Activated CD4-positive, alpha-beta T cell treated with anti-CD3 and anti-CD28 coated beads for 48 hours (primary cell): ENCODE measurements around the gene RGCC.
"Not testable (repeated sequence)": the region's sequence is repeated elsewhere in the genome, so short reads cannot be mapped to it uniquely, and the experiment has no call there.

ENCODE experiments used
- DNase-seq: peaks from one replicate; pipeline ENCODE4 v3.0.0-alpha.2; 2020

RGCC gene

GRCh38 chr13:41456768-41457588 is at the start of gene RGCC:
TSS of gene RGCC (plus strand) at chr13:41457550. CDS start at chr13:41457708, 158 bp downstream.
- peak; percentile 95 for DNase-seq

DNA sequence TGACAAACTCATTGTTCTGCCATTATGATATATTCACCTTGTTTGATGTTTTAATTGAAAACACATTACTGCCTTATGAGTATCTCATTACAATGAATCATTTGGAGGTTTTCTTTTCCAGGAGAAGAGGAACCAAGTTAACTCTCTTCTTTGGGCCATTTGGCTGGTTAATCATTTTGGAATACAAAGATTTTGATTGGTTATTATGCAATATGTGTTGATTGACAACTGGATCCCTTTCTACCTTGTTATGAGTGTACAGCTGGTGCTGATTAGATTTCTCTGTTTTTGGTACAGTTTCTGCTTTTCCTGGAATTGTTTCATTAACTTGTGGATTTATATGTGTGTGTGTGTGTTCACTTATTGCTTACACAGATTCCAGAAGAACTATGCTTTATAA is 49.2 kb upstream of the RGCC start:
- no peak for DNase-seq

- DNase-seq, result no peak
These were observed 48.6 kb upstream of the RGCC start for GRCh38 chr13:41408746-41409145.

GRCh38 chr13:41409611-41410010 is 47.7 kb upstream of the RGCC start:
- DNase-seq, result no peak

- no peak for DNase-seq
These were observed 46.3 kb upstream of the RGCC start for GRCh38 chr13:41411060-41411459.

- DNase-seq, result no peak
These were observed 45.8 kb upstream of the RGCC start for GRCh38 chr13:41411522-41411921.

- DNase-seq, result no peak
These were observed 43.5 kb upstream of the RGCC start for GRCh38 chr13:41413872-41414271.

DNA sequence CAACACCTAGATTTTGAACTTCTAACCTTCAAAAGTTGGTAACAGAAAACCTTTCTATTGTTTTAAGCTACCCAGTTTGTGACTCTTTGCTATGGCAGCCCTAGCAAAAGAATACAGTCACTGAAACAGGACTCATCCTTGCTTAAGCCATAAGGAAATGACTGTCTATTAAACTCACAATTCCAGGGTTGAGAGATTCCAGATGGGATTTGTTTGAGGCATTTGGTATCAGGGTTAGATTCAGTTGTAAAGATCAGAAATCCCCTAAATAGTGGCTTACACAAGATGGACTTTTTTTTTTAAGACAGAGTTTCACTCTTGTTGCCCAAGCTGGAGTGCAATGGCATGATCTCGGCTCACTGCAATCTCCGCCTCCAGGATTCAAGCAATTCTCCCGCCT is 41.1 kb upstream of the RGCC start:
- no peak for DNase-seq

- DNase-seq, result no peak
These were observed 39.3 kb upstream of the RGCC start for GRCh38 chr13:41418027-41418426.

DNA sequence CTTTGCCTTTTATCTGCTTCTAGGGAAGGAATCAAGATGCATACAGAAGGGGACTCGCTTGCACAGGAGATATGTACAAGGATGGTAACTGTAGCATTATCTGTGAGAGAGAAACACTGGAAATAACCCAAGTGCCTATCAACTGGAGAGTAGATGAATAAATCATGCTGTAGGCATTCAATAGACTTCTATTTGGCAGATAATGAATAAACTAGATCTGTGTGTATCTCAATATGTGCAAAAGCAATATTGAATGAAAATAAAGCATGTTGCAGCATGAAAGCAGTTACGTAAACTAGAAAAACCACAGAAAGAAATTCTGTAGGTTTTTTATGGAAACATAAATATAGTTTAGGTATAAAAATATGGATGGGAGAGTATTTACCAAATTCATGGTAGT is 38.6 kb upstream of the RGCC start:
- DNase-seq, result no peak

- DNase-seq, result no peak
These were observed 38.1 kb upstream of the RGCC start for GRCh38 chr13:41419206-41419605.

DNA sequence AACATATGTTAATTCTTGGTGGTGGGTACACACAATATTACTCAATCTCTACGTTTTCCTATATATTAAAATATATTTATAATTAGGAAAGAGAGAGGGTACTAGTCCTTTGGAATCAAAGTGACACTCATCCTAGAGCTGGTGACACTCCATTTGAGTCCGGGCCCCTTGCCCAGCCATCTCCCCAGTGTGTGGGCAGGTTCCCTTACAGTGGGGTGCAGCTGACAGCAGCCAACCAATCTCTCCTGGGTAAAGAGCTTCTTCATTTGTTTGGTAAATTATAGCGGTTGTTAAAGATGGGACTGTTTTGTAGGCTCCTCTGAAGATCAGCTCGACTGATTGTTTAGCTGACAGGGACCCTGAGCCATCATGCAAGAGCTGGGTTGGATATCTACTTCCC is 37.2 kb upstream of the RGCC start:
- DNase-seq, result no peak

GRCh38 chr13:41421330-41421729 is 36.0 kb upstream of the RGCC start:
- DNase-seq, result not testable (repeated sequence)

DNA sequence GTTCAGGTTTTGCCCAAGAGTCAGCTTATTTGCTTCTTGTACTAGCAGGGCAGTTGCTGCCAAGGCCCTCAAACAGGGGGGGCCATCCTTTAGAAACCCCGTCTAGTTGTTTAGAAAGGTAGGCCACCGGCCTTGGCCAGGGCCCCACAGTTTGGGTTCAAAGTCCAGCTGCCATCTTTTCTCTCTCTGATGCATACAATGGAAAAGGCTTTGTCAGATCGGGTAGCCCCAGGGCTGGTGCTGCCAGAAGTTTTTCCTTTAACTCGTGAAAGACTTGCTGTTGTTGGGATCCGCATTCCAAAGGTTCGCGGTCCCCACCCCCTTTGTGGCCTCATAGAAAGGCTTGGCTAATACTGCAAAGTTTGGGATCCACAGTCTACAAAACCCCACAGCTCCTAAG is 35.4 kb upstream of the RGCC start:
- DNase-seq, result not testable (repeated sequence)

DNA sequence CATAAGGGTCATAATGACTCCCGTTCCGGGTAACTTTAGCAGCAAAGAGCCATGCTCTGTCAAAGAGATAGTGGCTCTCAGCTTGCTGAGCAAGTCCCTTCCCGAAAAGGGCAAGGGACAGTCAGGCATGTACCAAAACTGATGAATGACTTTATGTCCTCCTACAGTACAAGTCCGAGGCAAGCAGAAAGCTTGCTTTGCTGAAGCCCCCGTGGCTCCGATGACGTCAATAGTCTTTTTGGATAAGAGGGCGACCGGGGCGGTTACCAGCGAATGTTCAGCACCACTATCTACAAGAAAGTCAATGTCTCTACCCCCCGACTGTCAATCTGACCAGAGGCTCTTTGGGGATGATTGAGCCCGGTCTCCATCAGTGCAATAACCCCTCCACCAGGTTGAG is 34.1 kb upstream of the RGCC start:
- not testable (repeated sequence) for DNase-seq

GRCh38 chr13:41424675-41425074 is 32.7 kb upstream of the RGCC start:
- not testable (repeated sequence) for DNase-seq

DNA sequence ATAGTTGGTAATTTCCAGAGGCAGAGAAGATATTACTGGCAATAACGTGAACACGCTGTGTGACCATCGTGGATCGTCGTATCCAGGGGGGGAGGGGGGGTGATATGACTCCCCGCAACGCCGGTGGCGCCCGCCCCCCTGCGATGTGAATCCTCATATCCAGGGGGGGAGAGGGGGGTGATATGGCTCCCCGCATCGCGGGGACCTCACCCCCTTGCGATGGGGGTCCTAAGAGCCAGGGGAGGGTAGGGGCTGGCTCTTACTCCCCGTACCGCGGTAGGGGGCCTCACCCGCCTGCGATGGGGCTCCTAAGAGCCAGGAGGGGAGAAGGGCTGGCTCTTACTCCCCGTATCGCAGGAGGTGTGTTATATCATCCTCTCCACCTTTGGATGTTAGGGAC is 31.3 kb upstream of the RGCC start:
- no peak for DNase-seq

DNA sequence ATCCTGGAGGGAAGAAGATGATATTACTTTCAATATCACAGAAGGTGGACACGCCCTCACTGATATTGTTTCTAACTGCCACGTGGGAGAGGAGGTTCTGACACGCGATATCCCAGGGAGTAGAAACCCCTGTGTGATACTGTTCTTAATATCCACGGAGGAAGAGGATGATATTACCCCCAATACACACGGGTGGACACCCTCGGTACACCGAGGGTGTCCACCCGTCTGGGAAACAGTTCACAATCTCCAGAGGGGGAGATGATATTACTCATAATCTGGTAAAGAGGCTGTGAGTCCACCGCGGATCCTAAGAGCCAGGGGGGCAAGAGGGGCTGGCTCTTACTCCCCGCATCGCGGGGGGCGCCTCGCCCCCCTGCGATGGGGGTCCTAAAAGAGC is 29.7 kb upstream of the RGCC start:
- DNase-seq, result no peak

GRCh38 chr13:41428155-41428554 is 29.2 kb upstream of the RGCC start:
- peak; percentile 58 for DNase-seq

- DNase-seq, result not testable (repeated sequence)
These were observed 23.3 kb upstream of the RGCC start for GRCh38 chr13:41434030-41434429.

GRCh38 chr13:41434831-41435520 is 22.4 kb upstream of the RGCC start:
- DNase-seq, result no peak

- DNase-seq, result no peak
These were observed 13.4 kb upstream of the RGCC start for GRCh38 chr13:41443969-41444368.

DNA sequence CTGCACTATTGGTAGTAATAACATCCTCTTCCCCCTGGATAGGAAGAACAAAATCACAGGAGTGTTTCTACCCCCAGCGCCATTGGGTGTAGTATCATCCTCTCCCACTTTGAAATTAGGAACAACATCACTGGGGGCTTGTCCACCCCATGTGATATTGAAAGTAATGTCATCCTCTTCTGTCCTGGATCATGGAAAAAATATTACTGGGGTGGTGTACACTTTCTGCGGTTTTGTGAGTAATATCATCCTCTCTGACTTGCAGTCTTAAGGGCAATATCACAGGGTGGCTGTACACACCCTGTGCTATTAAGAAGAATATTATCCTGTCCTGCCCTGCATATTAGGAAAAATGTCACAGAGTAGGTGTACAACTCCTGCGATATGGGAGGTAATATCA is 4.9 kb upstream of the RGCC start:
- no peak for DNase-seq

DNA sequence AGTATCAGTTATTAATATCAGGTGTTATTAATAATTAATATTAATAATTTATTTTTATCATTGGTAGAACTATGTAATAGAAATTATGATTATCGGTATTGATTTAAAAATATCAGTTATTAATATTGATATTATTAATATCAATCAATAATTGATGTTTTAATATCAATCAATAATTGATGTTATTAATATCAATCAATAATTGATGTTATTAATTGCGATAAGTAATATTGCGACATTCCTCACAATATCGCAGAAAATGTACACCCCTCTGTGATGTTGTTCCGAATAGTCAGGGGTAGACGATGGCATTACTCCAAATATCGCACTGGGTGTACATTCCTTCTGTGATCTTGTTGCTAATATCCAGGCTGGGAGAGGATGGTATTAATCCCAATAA is 3.7 kb upstream of the RGCC start:
- no peak for DNase-seq

- DNase-seq, result no peak
These were observed 3.2 kb upstream of the RGCC start for GRCh38 chr13:41454170-41454569.
